Hypothalamus (tissue), 51 donors: ENCODE measurements around the gene FITM1.
A peak's percentile ranks its signal among the peaks of the same experiment; 100 is the strongest.
"Not testable (repeated sequence)": the region's sequence is repeated elsewhere in the genome, so short reads cannot be mapped to it uniquely, and the experiment has no call there.

Experiments used
- DNase-seq, 51 donors: peaks; one replicate each; lab custom pipeline; 2025; lab: John Stamatoyannopoulos, UW

Gene FITM1

GRCh38 chr14:24096545-24097181 is 33.8 kb upstream of the FITM1 start:
- DNase-seq, result no peak

DNA sequence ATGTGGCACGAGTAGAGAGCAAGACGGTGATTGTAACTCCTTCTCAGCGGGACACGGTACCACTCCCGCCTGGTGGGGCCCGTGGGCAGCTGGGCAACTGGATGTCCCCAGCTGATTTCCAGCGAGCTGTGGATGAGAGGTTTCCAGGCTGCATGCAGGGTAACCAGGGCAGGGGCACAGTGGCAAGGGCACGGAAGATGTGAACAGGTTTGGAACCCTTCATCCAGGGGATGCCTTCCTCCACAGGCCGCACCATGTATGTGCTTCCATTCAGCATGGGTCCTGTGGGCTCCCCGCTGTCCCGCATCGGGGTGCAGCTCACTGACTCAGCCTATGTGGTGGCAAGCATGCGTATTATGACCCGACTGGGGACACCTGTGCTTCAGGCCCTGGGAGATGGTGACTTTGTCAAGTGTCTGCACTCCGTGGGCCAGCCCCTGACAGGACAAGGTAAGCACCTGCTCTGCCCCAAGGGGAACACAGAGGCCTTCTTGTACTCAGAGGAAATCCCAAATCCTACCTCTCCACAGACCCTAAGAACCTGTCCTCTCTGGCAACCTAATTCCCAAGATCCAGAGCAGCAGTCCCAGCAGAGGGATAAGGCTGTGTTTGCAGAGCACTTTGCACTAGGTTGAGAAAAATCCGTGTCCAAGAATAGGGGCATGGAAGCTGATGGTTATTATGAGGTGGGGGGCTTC is 32.1 kb upstream of the FITM1 start:
- no peak for DNase-seq

DNA sequence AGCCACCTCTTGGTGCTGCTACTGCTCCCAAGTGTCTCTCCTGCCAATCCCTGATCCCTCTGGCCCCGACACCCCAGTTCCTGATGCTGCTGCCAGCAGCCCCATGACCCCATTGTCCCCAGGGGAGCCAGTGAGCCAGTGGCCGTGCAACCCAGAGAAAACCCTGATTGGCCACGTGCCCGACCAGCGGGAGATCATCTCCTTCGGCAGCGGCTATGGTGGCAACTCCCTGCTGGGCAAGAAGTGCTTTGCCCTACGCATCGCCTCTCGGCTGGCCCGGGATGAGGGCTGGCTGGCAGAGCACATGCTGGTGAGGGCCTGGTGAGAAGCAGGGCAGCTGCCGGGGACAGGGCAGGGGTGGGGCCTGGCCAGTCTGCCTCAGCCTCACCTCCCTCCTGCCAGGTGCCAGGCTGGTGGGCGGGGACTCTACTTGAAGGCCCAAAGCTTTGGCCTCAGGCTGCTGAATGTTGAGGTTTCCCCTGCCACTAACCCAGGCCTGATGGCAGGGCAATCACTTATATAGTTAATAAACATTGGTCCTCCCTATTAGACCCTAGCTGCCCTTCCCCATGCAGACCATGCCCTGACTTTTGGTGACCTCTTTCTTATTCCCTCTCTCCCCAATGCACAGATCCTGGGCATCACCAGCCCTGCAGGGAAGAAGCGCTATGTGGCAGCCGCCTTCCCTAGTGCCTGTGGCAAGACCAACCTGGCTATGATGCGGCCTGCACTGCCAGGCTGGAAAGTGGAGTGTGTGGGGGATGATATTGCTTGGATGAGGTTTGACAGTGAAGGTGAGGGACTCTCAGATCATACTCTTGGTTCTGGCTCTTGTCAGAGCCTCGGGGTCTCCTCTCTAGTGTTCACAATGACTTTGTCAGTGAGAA is 31.3 kb upstream of the FITM1 start:
- DNase-seq, result peak in 17 of 51 donors; percentile 5 to 47 (median 19)

DNA sequence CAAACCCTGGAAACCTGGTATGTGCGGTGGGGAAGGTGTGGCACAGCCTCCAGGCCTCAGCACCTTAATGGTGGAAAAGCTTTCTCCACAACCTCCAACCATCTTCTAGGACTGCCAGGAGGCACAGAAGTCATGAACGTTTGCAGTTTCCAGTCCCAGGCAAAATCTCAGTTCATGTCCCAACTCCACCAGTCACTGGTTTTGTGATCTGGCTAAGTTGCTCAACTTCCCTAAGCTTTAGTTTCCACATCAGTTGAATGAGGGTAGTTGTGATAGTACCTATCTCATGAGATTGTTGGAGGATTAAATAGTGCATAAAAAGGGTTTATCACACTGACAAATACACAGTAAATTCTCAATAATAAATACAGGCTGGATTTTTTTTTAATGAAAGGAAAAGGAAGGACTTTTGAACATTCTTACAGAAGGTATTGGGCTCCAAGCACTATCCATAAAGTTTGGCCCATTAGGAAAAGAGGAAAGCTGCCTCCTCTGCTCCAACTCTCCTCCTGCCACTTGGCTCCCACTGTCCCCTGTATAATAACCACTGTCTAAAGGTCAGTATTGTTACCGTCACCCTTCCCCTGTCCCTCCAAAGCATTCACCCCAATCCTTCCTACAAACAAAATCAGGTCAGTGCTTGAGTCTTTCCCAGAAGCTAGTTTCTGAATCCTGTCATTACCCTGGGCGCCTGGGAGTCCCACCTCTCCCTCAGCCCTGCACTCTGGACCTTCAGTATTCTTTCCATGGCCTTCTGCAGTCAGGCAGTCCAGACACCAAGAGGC is 30.1 kb upstream of the FITM1 start:
- DNase-seq, result no peak

GRCh38 chr14:24100982-24101494 is 29.4 kb upstream of the FITM1 start:
- no peak for DNase-seq

DNA sequence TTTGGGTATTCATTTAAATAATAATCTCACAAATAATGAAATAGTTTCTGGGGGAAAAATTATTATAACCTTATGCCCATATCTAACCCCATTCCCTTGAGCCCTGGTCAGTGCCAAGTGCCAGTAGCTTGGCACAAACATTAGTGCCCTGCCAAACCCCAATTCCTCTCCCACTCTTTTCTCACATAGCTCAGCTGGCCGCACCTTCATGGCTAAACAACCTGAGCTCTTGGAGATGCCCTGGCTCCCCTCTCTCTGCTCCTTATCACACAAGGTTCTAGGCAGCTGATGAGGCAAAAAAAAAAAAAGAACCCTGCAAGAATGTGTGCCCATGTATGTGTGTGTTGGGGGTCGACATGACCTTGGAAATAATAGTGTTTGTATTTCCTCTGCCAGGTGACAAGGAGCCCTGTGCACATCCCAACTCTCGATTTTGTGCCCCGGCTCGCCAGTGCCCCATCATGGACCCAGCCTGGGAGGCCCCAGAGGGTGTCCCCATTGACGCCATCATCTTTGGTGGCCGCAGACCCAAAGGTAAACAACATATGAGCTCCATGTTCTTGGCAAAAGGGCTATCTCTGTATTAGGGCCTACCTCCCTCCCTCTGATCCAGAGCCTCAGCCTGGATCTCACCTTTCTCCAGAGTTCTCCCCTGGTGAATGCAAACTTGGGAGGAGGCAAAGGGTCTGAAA is 28.0 kb upstream of the FITM1 start:
- DNase-seq, result no peak

- DNase-seq, result no peak
Observed at GRCh38 chr14:24103451-24103850, 27.0 kb upstream of the FITM1 start.

DNA sequence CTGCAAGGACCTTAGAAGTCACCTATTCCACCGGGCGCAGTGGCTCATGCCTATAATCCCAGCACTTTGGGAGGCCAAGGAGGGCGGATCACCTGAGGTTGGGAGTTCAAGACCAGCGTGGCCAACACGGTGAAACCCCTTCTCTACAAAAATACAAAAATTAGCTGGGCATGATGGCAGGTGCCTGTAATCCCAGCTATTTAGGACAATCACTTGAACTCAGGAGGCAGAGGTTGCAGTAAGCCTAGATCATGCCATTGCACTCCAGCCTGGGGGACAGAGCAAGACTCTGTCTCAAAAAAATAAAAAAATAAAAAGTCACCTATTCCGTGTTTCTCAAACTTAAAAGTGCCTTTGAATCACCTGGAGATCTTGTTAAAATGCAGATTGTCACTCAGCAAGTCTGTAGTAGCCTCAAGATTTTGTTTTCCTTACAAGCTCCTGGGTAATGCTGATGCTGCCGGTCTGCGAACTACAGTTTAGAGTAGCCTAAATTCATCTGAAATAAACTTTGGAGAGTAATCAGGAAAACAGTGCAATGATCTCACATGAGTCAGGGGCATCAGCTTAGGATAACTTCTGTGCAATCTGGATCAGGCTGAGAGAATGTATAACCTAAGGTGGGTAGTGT is 24.7 kb upstream of the FITM1 start:
- DNase-seq, result not testable (repeated sequence)

DNA sequence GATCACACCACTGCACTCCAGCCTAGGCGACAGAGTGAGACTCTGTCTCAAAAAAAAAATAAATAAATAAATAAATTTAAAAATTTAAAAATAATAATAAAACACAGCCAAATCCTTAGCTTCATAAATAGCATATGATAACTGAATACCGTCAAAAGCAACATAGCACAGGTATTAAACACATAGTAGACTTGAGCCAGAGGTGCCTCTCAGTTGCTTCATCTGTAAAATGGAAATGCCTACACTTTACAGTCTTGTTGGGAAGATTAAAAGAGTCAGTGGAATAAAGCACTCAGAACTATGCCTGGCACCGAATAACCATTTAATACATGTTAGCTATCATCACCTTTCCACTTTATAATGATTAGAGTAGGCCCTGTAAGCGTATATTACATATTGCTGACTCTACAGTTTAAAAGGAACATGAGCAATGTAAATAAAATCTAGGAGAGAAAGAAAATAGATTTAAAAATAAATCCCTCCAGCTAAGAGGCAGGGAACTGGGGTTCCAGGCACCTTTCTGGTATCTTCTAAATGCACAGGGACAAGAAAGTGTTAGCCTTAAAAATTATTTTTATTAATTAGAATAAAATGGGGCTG is 23.7 kb upstream of the FITM1 start:
- no peak for DNase-seq

DNA sequence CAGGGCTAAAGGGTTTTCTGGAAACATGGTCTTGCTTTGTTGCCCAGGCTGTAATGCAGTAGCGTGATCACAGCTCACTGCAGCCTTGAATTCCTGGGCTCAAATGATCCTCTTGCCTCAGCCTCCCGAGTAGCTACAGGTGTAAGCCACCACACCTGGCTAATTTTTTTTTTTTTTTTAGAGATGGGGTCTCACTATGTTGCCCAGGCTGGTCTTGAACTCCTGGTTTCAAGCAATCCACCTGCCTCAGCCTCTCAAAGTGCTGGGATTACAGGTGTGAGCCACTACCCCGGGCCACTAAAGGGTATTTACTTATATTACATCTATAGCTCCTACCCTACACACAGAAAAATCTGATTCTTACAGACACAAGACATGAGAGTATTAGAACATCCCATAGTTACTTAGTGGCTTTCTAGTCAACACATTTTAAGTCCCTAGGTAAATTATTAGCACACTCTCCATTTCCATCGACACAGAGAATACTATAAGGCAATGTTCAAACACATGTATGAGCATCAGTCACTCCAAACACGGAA is 22.1 kb upstream of the FITM1 start:
- DNase-seq, result no peak

DNA sequence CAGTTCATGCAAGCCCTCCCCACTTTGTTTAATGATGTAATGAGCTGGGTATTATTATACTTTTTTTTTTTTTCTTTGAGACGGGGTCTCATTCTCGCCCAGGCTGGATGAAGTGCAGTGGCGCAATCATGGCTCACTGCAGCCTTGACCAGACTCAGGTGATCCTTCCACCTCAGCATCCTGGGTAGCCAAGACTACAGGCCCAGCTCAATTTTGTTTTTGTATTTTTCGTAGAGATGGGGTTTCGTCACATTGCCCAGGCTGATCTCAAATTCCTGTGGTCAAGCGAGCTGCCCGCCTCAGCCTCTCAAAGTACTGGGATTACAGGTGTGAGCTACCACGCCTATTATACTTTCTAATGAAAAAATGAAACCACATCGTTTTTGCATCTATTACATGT is 20.4 kb upstream of the FITM1 start:
- no peak for DNase-seq

DNA sequence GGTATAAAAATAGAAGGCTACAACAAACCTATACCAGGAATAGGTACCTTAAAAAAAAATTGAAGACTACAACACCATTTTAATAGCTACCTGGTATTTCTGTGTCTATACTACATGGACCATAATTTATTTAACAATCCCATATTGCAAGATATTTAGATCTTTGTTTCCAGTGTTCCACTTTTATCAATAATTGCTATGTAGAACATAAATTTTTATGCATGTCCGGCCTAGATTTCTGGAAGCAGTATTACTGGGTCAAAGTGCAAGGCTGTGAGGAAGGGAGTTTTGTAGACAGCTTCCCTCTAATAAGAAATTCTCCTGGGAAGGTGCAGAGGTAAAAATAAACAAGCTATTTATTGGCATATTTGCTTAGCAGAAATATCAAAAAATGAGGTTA is 19.9 kb upstream of the FITM1 start:
- no peak for DNase-seq

GRCh38 chr14:24113379-24113800 is 17.1 kb upstream of the FITM1 start:
- DNase-seq, result peak in 1 of 51 donors; percentile 33

- DNase-seq, result peak in 49 of 51 donors; percentile 58 to 97 (median 84)
Observed at GRCh38 chr14:24113801-24114531, 16.5 kb upstream of the FITM1 start.

DNA sequence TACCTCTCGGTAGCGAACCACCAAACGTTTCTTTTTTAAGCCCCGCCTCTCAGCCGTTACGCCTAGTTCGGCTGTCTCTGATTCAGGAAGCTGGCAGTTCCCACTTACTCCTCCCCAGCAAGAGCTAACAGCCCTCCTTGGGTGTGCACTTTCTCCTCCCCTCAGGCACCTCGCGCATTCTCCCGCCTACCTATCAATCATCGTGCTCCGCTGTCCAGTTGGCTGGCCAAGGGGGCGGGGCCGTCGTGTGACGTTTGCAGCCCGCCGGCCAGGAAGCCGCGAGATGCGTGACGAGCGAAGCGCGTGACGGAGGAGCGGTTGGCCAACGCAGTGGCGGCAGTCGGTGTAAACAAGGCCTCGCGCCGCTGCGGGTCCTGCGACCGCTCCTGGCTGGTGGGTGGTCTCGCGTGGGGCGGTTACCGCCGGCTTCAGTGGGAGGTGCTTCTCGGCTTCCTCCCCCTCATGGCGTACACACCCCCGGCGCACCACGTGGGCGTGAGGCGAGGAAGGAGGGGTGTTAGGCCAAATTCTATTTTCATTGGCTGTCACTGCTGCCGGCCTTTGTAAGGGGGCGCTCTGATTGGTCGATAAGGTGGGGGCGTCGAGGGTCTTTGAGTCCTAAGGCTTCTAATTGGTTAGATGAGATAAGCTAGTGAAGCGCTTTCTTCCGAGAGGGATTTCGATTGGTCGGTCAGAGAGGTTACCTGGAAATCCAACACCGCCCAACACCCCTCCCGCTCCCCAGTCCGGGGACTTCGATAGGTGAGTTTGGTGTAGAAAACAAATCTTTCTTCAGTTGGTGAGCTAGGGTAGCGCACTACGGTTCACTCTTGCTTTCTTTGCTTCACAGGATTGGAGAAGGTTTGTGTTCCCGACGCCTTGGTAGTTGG is 15.7 kb upstream of the FITM1 start, which contains the start of the genes DCAF11 and NRL:
TSS of gene DCAF11 (plus strand) at position 246 of the 890 bp plus-strand sequence. CDS start 818 bp downstream, outside the sequence.
TSS of gene NRL (minus strand) at position 418 of the 890 bp plus-strand sequence. CDS start 32,101 bp downstream, outside the sequence.
- peak; percentile 91 to 100 (median 99) for DNase-seq

DNA sequence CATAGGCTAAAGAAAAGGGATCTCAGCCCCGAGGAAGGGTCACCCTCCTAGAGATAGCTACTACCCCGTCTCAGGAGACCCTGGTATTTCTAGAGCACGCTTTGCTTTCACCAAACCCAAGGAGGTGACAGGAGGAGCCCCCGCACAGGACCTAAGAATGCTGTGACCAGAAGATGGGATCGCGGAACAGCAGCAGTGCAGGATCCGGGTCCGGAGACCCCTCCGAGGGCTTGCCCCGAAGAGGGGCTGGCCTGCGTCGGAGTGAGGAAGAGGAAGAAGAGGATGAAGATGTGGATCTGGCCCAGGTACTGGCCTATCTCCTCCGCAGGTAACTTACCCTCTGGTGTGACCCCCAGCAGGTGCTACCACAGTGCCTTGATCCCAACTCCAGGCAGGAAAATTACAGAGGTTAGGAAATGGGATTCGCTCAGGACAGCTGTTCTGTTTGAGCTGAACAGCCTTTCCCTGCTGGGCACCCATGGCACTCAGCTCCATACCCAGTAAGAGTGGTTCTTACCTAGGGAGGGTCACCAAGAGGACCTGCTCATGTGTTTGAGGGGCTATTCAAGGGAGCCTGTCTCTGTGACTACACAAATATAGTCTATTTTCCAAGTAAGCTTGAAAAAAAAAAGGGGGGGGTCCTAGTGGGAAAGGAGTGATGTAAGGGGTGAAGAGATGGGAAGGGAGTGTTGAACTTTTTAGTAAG is 14.9 kb upstream of the FITM1 start:
- no peak for DNase-seq
